GM19467 (cell line): ENCODE data around the gene USP24.

Experiments
- ATAC-seq: cut with Tn5 transposase; IDR thresholded peaks from one replicate; pipeline ENCODE4 v1.9.1; 2021; ENCODE audit warnings: mild to moderate bottlenecking, moderate library complexity; ENCODE audit not compliant: unreplicated experiment

Gene USP24

GRCh38 chr1:55215194-55216021, at the start of gene USP24:
USP24 (minus strand) TSS chr1:55215364; CDS start chr1:55215113, 251 bp downstream.
- peak; percentile 70 for ATAC-seq

GRCh38 chr1:55262822-55263221, 47.7 kb upstream of the USP24 start:
- no peak for ATAC-seq

GRCh38 chr1:55259911-55260609, 44.9 kb upstream of the USP24 start:
- peak; percentile 50 for ATAC-seq

GRCh38 chr1:55257958-55258357, 42.8 kb upstream of the USP24 start:
- no peak for ATAC-seq

GRCh38 chr1:55255901-55256300, 40.7 kb upstream of the USP24 start:
- no peak for ATAC-seq

GRCh38 chr1:55252942-55253589, 37.9 kb upstream of the USP24 start:
- ATAC-seq: no peak

GRCh38 chr1:55250399-55251075, 35.4 kb upstream of the USP24 start:
- no peak for ATAC-seq

- no peak for ATAC-seq
Observed at GRCh38 chr1:55249646-55250398, 34.7 kb upstream of the USP24 start.

- ATAC-seq: no peak
Observed at GRCh38 chr1:55246896-55247295, 31.7 kb upstream of the USP24 start.

GRCh38 chr1:55246331-55246730, 31.2 kb upstream of the USP24 start:
- ATAC-seq: no peak

- no peak for ATAC-seq
Observed at GRCh38 chr1:55245781-55246180, 30.6 kb upstream of the USP24 start.

GRCh38 chr1:55244476-55245099, 29.4 kb upstream of the USP24 start:
- no peak for ATAC-seq

GRCh38 chr1:55243655-55244054, 28.5 kb upstream of the USP24 start:
- ATAC-seq: no peak

GRCh38 chr1:55239548-55239947, 24.4 kb upstream of the USP24 start:
- no peak for ATAC-seq

GRCh38 chr1:55235722-55236121, 20.6 kb upstream of the USP24 start:
- ATAC-seq: no peak

- ATAC-seq: no peak
Observed at GRCh38 chr1:55234016-55234415, 18.9 kb upstream of the USP24 start.

GRCh38 chr1:55233145-55233777, 18.1 kb upstream of the USP24 start:
- no peak for ATAC-seq

- ATAC-seq: no peak
Observed at GRCh38 chr1:55232448-55233144, 17.4 kb upstream of the USP24 start.

- no peak for ATAC-seq
Observed at GRCh38 chr1:55231745-55232144, 16.6 kb upstream of the USP24 start.
